ENCODE data around the gene RAB7B. TPM values are rescaled to one million over a fixed set of nuclear protein-coding genes. Genes with fewer than 3 reads are reported as not detected.

The RAB7B gene
- total and polyA plus RNA-seq, 9 of the 15 experiments (the other 6 are each of a cell fraction or from before 2014, with no cell fraction given): 0.03 to 0.29 (median 0.07) TPM; not detected in 4

- TF ChIP-seq HMGN3 (IDR thresholded peaks at IDR 0.05; ENCODE audit: borderline replicate concordance, extremely low read depth, insufficient read length, low read depth, low read length) (no peak), MAFK (IDR thresholded peaks at IDR 0.05; ENCODE audit: low read length) (peak; percentile 75), PRMT5 (CRISPR knock-in tag; IDR thresholded peaks at IDR 0.05) (no peak), ZNF57 (CRISPR knock-in tag; IDR thresholded peaks at IDR 0.05) (no peak), MITF (IDR thresholded peaks at IDR 0.05) (no peak), NRF1 (conservative IDR thresholded peaks at IDR 0.05 in 1 of 2, IDR thresholded peaks at IDR 0.05 in 1 of 2) (no peak), NFATC3 (IDR thresholded peaks at IDR 0.05) (0 out of 2 replicates have a peak, but pooled peaks have one; percentile 60), HMGXB4 (CRISPR knock-in tag; IDR thresholded peaks at IDR 0.05) (no peak), PKNOX1 (IDR thresholded peaks at IDR 0.05) (0 out of 2 replicates have a peak, but pooled peaks have one; percentile 8), POLR2A (conservative IDR thresholded peaks at IDR 0.05) (no peak), FOXP4 (CRISPR knock-in tag; IDR thresholded peaks at IDR 0.05; ENCODE audit: borderline replicate concordance) (no peak), PTTG1 (tag; IDR thresholded peaks at IDR 0.05; ENCODE audit: low read depth) (no peak), PRPF4 (IDR thresholded peaks at IDR 0.05; ENCODE audit: insufficient read depth, low read depth, low read length, poor library complexity, severe bottlenecking) (no peak), TCFL5 (CRISPR knock-in tag; conservative IDR thresholded peaks at IDR 0.05) (no peak), HBP1 (CRISPR knock-in tag; IDR thresholded peaks at IDR 0.05) (no peak), FOXA1 (IDR thresholded peaks at IDR 0.05; ENCODE audit: borderline replicate concordance) (no peak), ZBTB7A (IDR thresholded peaks at IDR 0.05; ENCODE audit: borderline replicate concordance, control insufficient read depth, low read depth, low read length) (no peak), ZNF696 (CRISPR knock-in tag; conservative IDR thresholded peaks at IDR 0.05) (no peak), ATF7 (IDR thresholded peaks at IDR 0.05) (peak; percentile 46; the same call in 1 of the 2 replicates), NR2F6 (CRISPR knock-in tag; IDR thresholded peaks at IDR 0.05) (no peak), ZNF830 (CRISPR knock-in tag; IDR thresholded peaks at IDR 0.05) (no peak), TRIM28 (IDR thresholded peaks at IDR 0.05) (no peak), FOXK2 (conservative IDR thresholded peaks at IDR 0.05 in 1 of 2, IDR thresholded peaks at IDR 0.05 in 1 of 2; ENCODE audit: low read depth in 2 of 2) (peak in 1 of 2 experiments; percentile 69; a peak in 2 of 4 replicates)
Measured at GRCh38 chr1:206001476-206001888, 1.7 kb downstream of the RAB7B start (continued).
